ENCODE results near the gene FBXO17.
"Not testable (repeated sequence)": the region's sequence is repeated elsewhere in the genome, so short reads cannot be mapped to it uniquely, and the experiment has no call there.

FBXO17 gene

GRCh38 chr19:38942471-38943181 lies 32.9 kb downstream of the FBXO17 start:
- DNase-seq (ENCODE audit: low read depth) = no peak

- no peak for DNase-seq (ENCODE audit: low read depth)
Observed at GRCh38 chr19:38941979-38942378, 33.6 kb downstream of the FBXO17 start.

- not testable (repeated sequence) for DNase-seq (ENCODE audit: low read depth)
Observed at GRCh38 chr19:38941466-38941865, 34.1 kb downstream of the FBXO17 start.

GRCh38 chr19:38939957-38940356 lies 35.6 kb downstream of the FBXO17 start:
- DNase-seq (ENCODE audit: low read depth) = no peak

- no peak for DNase-seq (ENCODE audit: low read depth)
Observed at GRCh38 chr19:38933544-38933943, 42.0 kb downstream of the FBXO17 start.

GRCh38 chr19:38932425-38933179 lies 42.9 kb downstream of the FBXO17 start:
- no peak for DNase-seq (ENCODE audit: low read depth)

GRCh38 chr19:38931521-38931793 lies 44.1 kb downstream of the FBXO17 start:
- no peak for DNase-seq (ENCODE audit: low read depth)

- peak; percentile 97 for DNase-seq (ENCODE audit: low read depth)
Observed at GRCh38 chr19:38930776-38931520, 44.6 kb downstream of the FBXO17 start, which contains the start of gene MRPS12. TSS of gene MRPS12 (plus strand) at chr19:38930944. CDS start at chr19:38931295, 351 bp downstream.

- peak; percentile 73 for DNase-seq (ENCODE audit: low read depth)
Observed at GRCh38 chr19:38929929-38930775, 45.4 kb downstream of the FBXO17 start, which contains the start of gene SARS2. TSS of gene SARS2 (minus strand) at chr19:38930763. CDS start at chr19:38930736, 27 bp downstream.

GRCh38 chr19:38928391-38929001 lies 47.0 kb downstream of the FBXO17 start:
- no peak for DNase-seq (ENCODE audit: low read depth)

GRCh38 chr19:38924388-38924787 lies 51.2 kb downstream of the FBXO17 start:
- no peak for DNase-seq (ENCODE audit: low read depth)

- no peak for DNase-seq (ENCODE audit: low read depth)
Observed at GRCh38 chr19:38922482-38922881, 53.1 kb downstream of the FBXO17 start.

- no peak for DNase-seq (ENCODE audit: low read depth)
Observed at GRCh38 chr19:38921420-38922274, 53.9 kb downstream of the FBXO17 start.

- no peak for DNase-seq (ENCODE audit: low read depth)
Observed at GRCh38 chr19:38920602-38921419, 54.7 kb downstream of the FBXO17 start.

- no peak for DNase-seq (ENCODE audit: low read depth)
Observed at GRCh38 chr19:38919837-38920601, 55.5 kb downstream of the FBXO17 start.

GRCh38 chr19:38918526-38918925 lies 57.0 kb downstream of the FBXO17 start:
- DNase-seq (ENCODE audit: low read depth) = no peak

GRCh38 chr19:38917921-38918491 lies 57.5 kb downstream of the FBXO17 start:
- no peak for DNase-seq (ENCODE audit: low read depth)

GRCh38 chr19:38917516-38917915 lies 58.0 kb downstream of the FBXO17 start:
- DNase-seq (ENCODE audit: low read depth) = no peak

Data from non-pigmented ciliary epithelial cell (primary cell).